GM19468 (cell line): Measurements from ENCODE around the gene CNIH3.

Experiments
- ATAC-seq: cut with Tn5 transposase; IDR thresholded peaks from one replicate; pipeline ENCODE4 v1.9.1; 2021; ENCODE audit warnings: mild to moderate bottlenecking, moderate library complexity, moderate number of reproducible peaks; ENCODE audit not compliant: unreplicated experiment; ENCODE audit errors: extremely low read depth

The CNIH3 gene

DNA sequence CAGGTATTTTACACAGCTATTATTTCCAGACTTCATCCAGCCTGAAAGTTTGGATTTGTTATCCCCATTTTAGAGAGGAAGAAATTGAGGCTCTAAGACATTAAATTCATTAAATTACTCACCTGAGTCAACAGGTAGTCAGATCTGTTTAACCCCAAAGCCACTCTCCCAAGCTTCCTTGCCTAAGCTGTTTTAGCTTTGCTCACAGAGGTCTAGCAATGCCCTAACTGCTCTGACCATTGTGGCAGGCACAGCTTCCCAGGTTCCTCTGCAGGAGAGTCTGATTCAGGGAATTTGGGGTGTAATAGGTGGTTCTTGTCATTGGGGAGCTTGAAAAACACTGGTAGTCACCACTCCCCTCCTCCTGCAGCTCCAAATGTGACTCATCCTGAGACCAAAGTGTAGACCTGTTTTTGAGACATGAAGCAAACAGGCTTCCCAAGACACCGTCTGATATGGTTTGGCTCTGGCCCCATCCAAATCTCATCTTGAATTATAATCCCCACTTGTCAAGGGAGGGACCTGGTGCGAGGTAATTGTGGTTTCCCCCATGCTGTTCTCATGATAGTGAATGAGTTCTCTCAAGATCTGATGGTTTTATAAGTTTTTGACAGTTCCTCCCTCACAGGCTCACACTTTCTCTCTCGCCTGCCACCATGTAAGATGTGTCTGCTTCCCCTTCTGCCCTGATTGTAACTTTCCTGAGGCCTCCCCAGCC, 170.6 kb downstream of the CNIH3 start:
- no peak for ATAC-seq

DNA sequence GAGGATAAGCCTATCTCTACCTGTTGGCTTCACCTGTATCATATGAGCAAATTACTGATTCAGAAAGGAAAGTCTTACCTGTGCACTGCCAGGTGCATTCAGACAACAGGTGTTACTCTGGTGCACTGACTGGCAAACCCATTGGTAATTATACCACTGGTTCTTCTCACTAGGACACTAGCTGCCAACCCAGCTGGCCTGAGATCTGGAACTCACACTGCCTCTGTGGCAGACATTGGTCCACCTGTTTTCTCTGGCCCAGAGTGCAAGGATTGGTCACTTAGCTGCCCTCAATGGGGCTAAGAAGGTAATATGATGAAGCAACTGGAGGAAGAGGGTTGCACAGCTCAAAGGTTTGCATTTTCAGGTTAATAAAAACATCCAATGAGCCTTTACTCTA, 173.2 kb downstream of the CNIH3 start:
- no peak for ATAC-seq
